Mesendoderm (in vitro differentiated cells): ENCODE measurements around the gene PLEKHG7.

Experiments
- DNase-seq: peaks from one replicate; pipeline ENCODE4 v3.0.0; 2013
- H2AK5ac ChIP-seq: 2 replicates; pipeline ENCODE4 v1.6.1; 2013; ENCODE audit warnings: low read length, inconsistent platforms
- H2BK120ac ChIP-seq: 2 replicates; pipeline ENCODE4 v1.6.1; 2013; ENCODE audit warnings: low read depth, mild to moderate bottlenecking, low read length, moderate library complexity, mixed read lengths
- H2BK15ac ChIP-seq: replicated peaks from 2 replicates; pipeline ENCODE4 v1.6.1; 2013; ENCODE audit warnings: low read depth, mild to moderate bottlenecking, moderate library complexity
- H2BK5ac ChIP-seq: 2 replicates; pipeline ENCODE4 v1.6.1; 2013; ENCODE audit warnings: low read length, inconsistent platforms
- H3K18ac ChIP-seq: 2 replicates; pipeline ENCODE4 v1.6.1; 2013; ENCODE audit warnings: mild to moderate bottlenecking, low read length, mixed read lengths
- H3K23ac ChIP-seq: one replicate; pipeline ENCODE4 v1.6.1; 2013; ENCODE audit warnings: low read length
- H3K27ac ChIP-seq: 2 replicates; pipeline ENCODE4 v1.5.1; 2013; ENCODE audit warnings: low read depth, mild to moderate bottlenecking, inconsistent platforms, low read length, moderate library complexity
- H3K27me3 ChIP-seq: 2 replicates; pipeline ENCODE4 v1.6.1; 2013; ENCODE audit warnings: low read length, control low read depth, mild to moderate bottlenecking, inconsistent platforms; ENCODE audit not compliant: insufficient read depth, poor library complexity
- H3K36me3 ChIP-seq: 2 replicates; pipeline ENCODE4 v1.6.1; 2013; ENCODE audit warnings: low read length, inconsistent platforms; ENCODE audit not compliant: control insufficient read depth, insufficient read depth
- H3K4ac ChIP-seq: one replicate; pipeline ENCODE4 v1.6.1; 2013; ENCODE audit warnings: low read depth, mild to moderate bottlenecking, low read length, moderate library complexity
- H3K4me1 ChIP-seq: 2 replicates; pipeline ENCODE4 v1.6.1; 2013; ENCODE audit warnings: low read depth, low read length, inconsistent platforms; ENCODE audit not compliant: control insufficient read depth
- H3K4me2 ChIP-seq: 2 replicates; pipeline ENCODE4 v1.6.1; 2013; ENCODE audit warnings: low read length
- H3K4me3 ChIP-seq: 2 replicates; pipeline ENCODE4 v1.5.1; 2013; ENCODE audit warnings: mild to moderate bottlenecking, low read length
- H3K56ac ChIP-seq: one replicate; pipeline ENCODE4 v1.6.1; 2013; ENCODE audit warnings: low read length
- H3K79me1 ChIP-seq: 2 replicates; pipeline ENCODE4 v1.6.1; 2013; ENCODE audit warnings: low read length, inconsistent platforms
- H3K79me2 ChIP-seq: 2 replicates; pipeline ENCODE4 v1.6.1; 2013; ENCODE audit warnings: mild to moderate bottlenecking, low read length; ENCODE audit not compliant: control insufficient read depth, insufficient read depth
- H3K9ac ChIP-seq: 2 replicates; pipeline ENCODE4 v1.6.1; 2013; ENCODE audit warnings: low read length, inconsistent platforms
- H4K5ac ChIP-seq: one replicate; pipeline ENCODE4 v1.6.1; 2013; ENCODE audit warnings: low read length
- H4K8ac ChIP-seq: one replicate; pipeline ENCODE4 v1.6.1; 2013; ENCODE audit warnings: low read depth, mild to moderate bottlenecking, control low read depth, low read length, moderate library complexity
- WGBS: extraction: QIAGEN DNeasy Blood & Tissue Kit; methylation state at CpG from one replicate; pipeline ENCODE4 v1.1.7; 2013; ENCODE audit warnings: low lambda C conversion rate, missing lambda C conversion rate; ENCODE audit not compliant: insufficient coverage; ENCODE audit errors: extremely low coverage; 5-methylcytosine and 5-hydroxymethylcytosine counted together

Gene PLEKHG7

GRCh38 chr12:92764831-92765230, 62.0 kb downstream of the PLEKHG7 start:
- Histone ChIP-seq H3K9ac (no peak overlapping the region), H2BK5ac (no peak overlapping the region), H2BK15ac (no peak overlapping the region), H4K5ac (no peak overlapping the region), H3K36me3 (no peaks in the 10 kb centered on the region), H2AK5ac (no peak overlapping the region), H3K79me2 (no peaks in the 10 kb centered on the region), H2BK120ac (no peak overlapping the region), H3K27me3 (no peaks in the 10 kb centered on the region), H3K23ac (no peak overlapping the region), H3K4me3 (no peak overlapping the region), H3K79me1 (no peaks in the 10 kb centered on the region), H3K4ac (no peak overlapping the region), H3K18ac (no peak overlapping the region), H3K27ac (no peak overlapping the region), H4K8ac (no peak overlapping the region), H3K4me2 (no peak overlapping the region), H3K4me1 (no peaks in the 10 kb centered on the region), H3K56ac (no peak overlapping the region)
- no peak for DNase-seq
- WGBS, result no CpG with 5 or more reads among the region's 5 CpGs

- WGBS, result no CpG with 5 or more reads among the region's 1 CpG
- no peak overlapping the region for H3K23ac ChIP-seq
Observed at GRCh38 chr12:92765871-92766270, 63.1 kb downstream of the PLEKHG7 start.

GRCh38 chr12:92769124-92769901, 66.5 kb downstream of the PLEKHG7 start:
- Histone ChIP-seq H2BK120ac (no peak overlapping the region), H3K4me1 (no peaks in the 10 kb centered on the region)

More at GRCh38 chr12:92765871-92766270, 63.1 kb downstream of the PLEKHG7 start:
- no peak overlapping the region for H4K5ac ChIP-seq
- no peaks in the 10 kb centered on the region for H3K79me1 ChIP-seq
- H3K4me3 ChIP-seq, result no peak overlapping the region
- no peak for DNase-seq
- no peaks in the 10 kb centered on the region for H3K27me3 ChIP-seq
- H3K36me3 ChIP-seq, result no peaks in the 10 kb centered on the region
- H3K9ac ChIP-seq, result no peak overlapping the region
- H2AK5ac ChIP-seq, result no peak overlapping the region
- no peaks in the 10 kb centered on the region for H3K79me2 ChIP-seq
- no peak overlapping the region for H2BK15ac ChIP-seq
- H3K27ac ChIP-seq, result no peak overlapping the region
- H3K18ac ChIP-seq, result no peak overlapping the region
- no peak overlapping the region for H2BK120ac ChIP-seq
- H3K4me1 ChIP-seq, result no peaks in the 10 kb centered on the region
- no peak overlapping the region for H4K8ac ChIP-seq
- no peak overlapping the region for H3K4ac ChIP-seq
- no peak overlapping the region for H3K4me2 ChIP-seq
- no peak overlapping the region for H2BK5ac ChIP-seq
- no peak overlapping the region for H3K56ac ChIP-seq

GRCh38 chr12:92771001-92771400, 68.2 kb downstream of the PLEKHG7 start:
- no CpG with 5 or more reads among the region's 1 CpG for WGBS
- no peaks in the 10 kb centered on the region for H3K27me3 ChIP-seq
- no peak overlapping the region for H2BK120ac ChIP-seq
- no peak overlapping the region for H2AK5ac ChIP-seq
- no peaks in the 10 kb centered on the region for H3K36me3 ChIP-seq
- no peak overlapping the region for H3K27ac ChIP-seq
- H4K8ac ChIP-seq, result no peak overlapping the region
- no peak overlapping the region for H3K18ac ChIP-seq
- H3K9ac ChIP-seq, result no peak overlapping the region
- H3K79me1 ChIP-seq, result no peaks in the 10 kb centered on the region
- H2BK15ac ChIP-seq, result no peak overlapping the region
- no peak for DNase-seq
- H3K4me3 ChIP-seq, result no peak overlapping the region
- no peak overlapping the region for H3K23ac ChIP-seq
- no peak overlapping the region for H4K5ac ChIP-seq
- H3K4me2 ChIP-seq, result no peak overlapping the region
- H3K4ac ChIP-seq, result no peak overlapping the region
- H3K56ac ChIP-seq, result no peak overlapping the region
- no peak overlapping the region for H2BK5ac ChIP-seq
- no peaks in the 10 kb centered on the region for H3K4me1 ChIP-seq
- H3K79me2 ChIP-seq, result no peaks in the 10 kb centered on the region

More at GRCh38 chr12:92769124-92769901, 66.5 kb downstream of the PLEKHG7 start:
- H3K27me3 ChIP-seq, result no peaks in the 10 kb centered on the region
- H2BK15ac ChIP-seq, result no peak overlapping the region
- no peak overlapping the region for H4K5ac ChIP-seq
- no peak overlapping the region for H3K4me2 ChIP-seq
- no peak overlapping the region for H3K18ac ChIP-seq
- H3K56ac ChIP-seq, result no peak overlapping the region
- H2AK5ac ChIP-seq, result no peak overlapping the region
- WGBS, result no CpG with 5 or more reads among the region's 4 CpGs
- H3K23ac ChIP-seq, result no peak overlapping the region
- DNase-seq, result no peak
- no peaks in the 10 kb centered on the region for H3K79me2 ChIP-seq
- H3K27ac ChIP-seq, result no peak overlapping the region
- H3K4me3 ChIP-seq, result no peak overlapping the region
- H2BK5ac ChIP-seq, result no peak overlapping the region
- H3K4ac ChIP-seq, result no peak overlapping the region
- H3K36me3 ChIP-seq, result no peaks in the 10 kb centered on the region
- no peak overlapping the region for H4K8ac ChIP-seq
- H3K9ac ChIP-seq, result no peak overlapping the region
- H3K79me1 ChIP-seq, result no peaks in the 10 kb centered on the region

- H3K27me3 ChIP-seq, result no peaks in the 10 kb centered on the region
- H3K18ac ChIP-seq, result no peak overlapping the region
- no peak overlapping the region for H2BK120ac ChIP-seq
- H2AK5ac ChIP-seq, result no peak overlapping the region
- H3K79me1 ChIP-seq, result no peaks in the 10 kb centered on the region
- no peak overlapping the region for H4K8ac ChIP-seq
- H3K4me2 ChIP-seq, result no peak overlapping the region
- H3K4me1 ChIP-seq, result no peaks in the 10 kb centered on the region
- no peak overlapping the region for H4K5ac ChIP-seq
- DNase-seq, result no peak
- H3K9ac ChIP-seq, result no peak overlapping the region
- no peak overlapping the region for H2BK5ac ChIP-seq
- H2BK15ac ChIP-seq, result no peak overlapping the region
- no peak overlapping the region for H3K23ac ChIP-seq
- no peak overlapping the region for H3K27ac ChIP-seq
- no peak overlapping the region for H3K4me3 ChIP-seq
- H3K79me2 ChIP-seq, result no peaks in the 10 kb centered on the region
- H3K4ac ChIP-seq, result no peak overlapping the region
- H3K56ac ChIP-seq, result no peak overlapping the region
- no peaks in the 10 kb centered on the region for H3K36me3 ChIP-seq
Observed at GRCh38 chr12:92775416-92775815, 72.6 kb downstream of the PLEKHG7 start.

GRCh38 chr12:92778525-92778924, 75.7 kb downstream of the PLEKHG7 start:
- Histone ChIP-seq H3K4ac (no peak overlapping the region), H2BK15ac (no peak overlapping the region), H3K18ac (no peak overlapping the region), H3K9ac (no peak overlapping the region), H2AK5ac (no peak overlapping the region), H3K23ac (no peak overlapping the region), H2BK120ac (no peak overlapping the region), H2BK5ac (no peak overlapping the region), H4K8ac (no peak overlapping the region), H3K36me3 (no peaks in the 10 kb centered on the region), H3K4me1 (no peaks in the 10 kb centered on the region), H3K79me2 (no peaks in the 10 kb centered on the region), H3K27me3 (no peaks in the 10 kb centered on the region), H3K56ac (no peak overlapping the region), H4K5ac (no peak overlapping the region), H3K4me3 (no peak overlapping the region), H3K4me2 (no peak overlapping the region), H3K27ac (no peak overlapping the region), H3K79me1 (no peaks in the 10 kb centered on the region)
- no CpG with 5 or more reads among the region's 3 CpGs for WGBS
- DNase-seq, result no peak
